MM.1S (cell line): ENCODE data around the gene OXER1.

Source experiments
- DNase-seq: peaks from one replicate; pipeline ENCODE4 v3.0.0-alpha.2; 2015
- H2AFZ ChIP-seq: fragments of 300-600 bp; sonication (generic); 2 replicates; pipeline ENCODE4 v1.6.0; 2016; ENCODE audit warnings: antibody characterized with exemption, low read length
- H3F3A ChIP-seq: fragments of 300-600 bp; sonication (generic); 2 replicates; pipeline ENCODE4 v1.6.1; 2016; ENCODE audit warnings: mild to moderate bottlenecking, antibody characterized with exemption, low read length, moderate library complexity, mixed read lengths; ENCODE audit not compliant: insufficient read depth
- H3K27ac ChIP-seq: fragments of 300-600 bp; sonication (generic); 2 replicates; pipeline ENCODE4 v1.5.1; 2016; ENCODE audit warnings: mild to moderate bottlenecking, low read length
- H3K27me3 ChIP-seq: fragments of 300-600 bp; sonication (generic); replicated peaks from 2 replicates; pipeline ENCODE4 v1.6.0; 2016; ENCODE audit warnings: low read length; ENCODE audit not compliant: insufficient read depth
- H3K36me3 ChIP-seq: fragments of 300-600 bp; sonication (generic); replicated peaks from 2 replicates; pipeline ENCODE4 v1.6.1; 2016; ENCODE audit warnings: mild to moderate bottlenecking, low read length, mixed read lengths; ENCODE audit not compliant: insufficient read depth
- H3K4me1 ChIP-seq: fragments of 300-600 bp; sonication (generic); 2 replicates; pipeline ENCODE4 v1.6.1; 2016; ENCODE audit warnings: low read length, mixed read lengths
- H3K4me2 ChIP-seq: fragments of 300-600 bp; sonication (generic); 2 replicates; pipeline ENCODE4 v1.6.0; 2016; ENCODE audit warnings: low read depth, low read length
- H3K4me3 ChIP-seq: fragments of 300-600 bp; sonication (generic); 2 replicates; pipeline ENCODE4 v1.5.1; 2016; ENCODE audit warnings: low read length, mixed read lengths
- H3K79me2 ChIP-seq: fragments of 300-600 bp; sonication (generic); 2 replicates; pipeline ENCODE4 v1.6.1; 2016; ENCODE audit warnings: mixed run types, low read length, mixed read lengths
- H3K9ac ChIP-seq: fragments of 300-600 bp; sonication (generic); 2 replicates; pipeline ENCODE4 v1.6.1; 2016; ENCODE audit warnings: low read length, mixed read lengths
- H3K9me2 ChIP-seq: fragments of 300-600 bp; sonication (generic); replicated peaks from 2 replicates; pipeline ENCODE4 v1.6.1; 2016; ENCODE audit warnings: mild to moderate bottlenecking, low read length, mixed read lengths; ENCODE audit not compliant: insufficient read depth
- H3K9me3 ChIP-seq: fragments of 300-600 bp; sonication (generic); replicated peaks from 2 replicates; pipeline ENCODE4 v1.6.1; 2016; ENCODE audit warnings: mild to moderate bottlenecking, low read length, mixed read lengths; ENCODE audit not compliant: insufficient read depth
- H4K20me1 ChIP-seq: fragments of 300-600 bp; sonication (generic); 2 replicates; pipeline ENCODE4 v1.6.1; 2016; ENCODE audit warnings: mild to moderate bottlenecking, low read length, moderate library complexity, mixed read lengths; ENCODE audit not compliant: insufficient read depth
- EZH2 ChIP-seq: fragments of 300-600 bp; sonication (generic); optimal IDR thresholded peaks from 2 replicates; pipeline ENCODE3; 2017; ENCODE audit warnings: low read depth, mild to moderate bottlenecking, antibody characterized with exemption, low read length, mixed read lengths
- EZH2phosphoT487 ChIP-seq: fragments of 300-600 bp; sonication (generic); IDR thresholded peaks from 2 replicates; pipeline ENCODE4 v1.6.1; 2018; ENCODE audit warnings: antibody characterized with exemption, low read length
- TF ChIP-seq, protein P1 (sequence below): fragments of 300-600 bp; sonication (generic); IDR thresholded peaks from 2 replicates; pipeline ENCODE4 v1.5.1; 2016; ENCODE audit warnings: antibody characterized with exemption, low read length, mixed read lengths

Gene OXER1

DNA sequence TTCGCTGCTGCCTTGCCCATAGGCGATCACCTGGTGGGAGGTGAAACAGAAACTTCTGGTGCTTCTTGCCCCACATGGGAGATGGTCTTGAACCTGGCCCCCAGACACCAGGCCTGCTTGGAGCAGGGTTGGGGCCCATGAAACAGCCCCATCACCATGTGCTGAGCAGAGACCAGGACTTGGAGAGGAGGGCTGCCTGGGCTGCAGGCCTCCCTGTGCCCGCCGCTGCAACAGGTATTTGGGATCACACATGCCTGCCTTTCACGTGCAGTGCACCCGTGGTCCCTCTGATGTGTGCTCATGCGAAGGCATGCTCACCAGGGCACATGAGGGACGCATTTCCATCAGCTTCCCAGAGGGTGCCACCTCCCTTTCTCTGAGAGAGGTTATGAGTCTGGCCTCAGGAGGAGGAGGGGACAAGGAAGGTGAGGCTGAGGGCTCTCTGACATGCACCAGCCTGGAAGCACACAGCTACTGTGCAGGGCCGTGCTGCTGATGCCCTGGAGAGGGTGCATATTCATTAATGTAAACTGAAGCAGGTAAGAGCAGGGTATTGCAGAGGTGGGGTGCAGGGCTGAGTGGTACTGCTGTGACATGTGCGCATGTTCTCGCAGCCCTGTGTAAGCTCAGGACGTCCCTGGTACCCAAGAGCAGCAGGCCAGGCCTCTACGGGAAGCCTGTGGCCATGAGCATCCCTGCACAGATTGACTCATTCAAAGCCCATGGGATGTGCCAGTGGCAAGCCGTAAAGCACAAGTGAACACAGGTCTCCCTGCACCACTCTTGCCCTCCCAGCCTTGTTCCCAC, 4.2 kb upstream of the OXER1 start:
- no peak overlapping the region for H3K27ac ChIP-seq
- no peak for DNase-seq
- no peaks in the 10 kb centered on the region for H3F3A ChIP-seq
- no peak overlapping the region for H2AFZ ChIP-seq
- no peaks in the 10 kb centered on the region for H3K4me1 ChIP-seq
- TF ChIP-seq, protein P1, sequence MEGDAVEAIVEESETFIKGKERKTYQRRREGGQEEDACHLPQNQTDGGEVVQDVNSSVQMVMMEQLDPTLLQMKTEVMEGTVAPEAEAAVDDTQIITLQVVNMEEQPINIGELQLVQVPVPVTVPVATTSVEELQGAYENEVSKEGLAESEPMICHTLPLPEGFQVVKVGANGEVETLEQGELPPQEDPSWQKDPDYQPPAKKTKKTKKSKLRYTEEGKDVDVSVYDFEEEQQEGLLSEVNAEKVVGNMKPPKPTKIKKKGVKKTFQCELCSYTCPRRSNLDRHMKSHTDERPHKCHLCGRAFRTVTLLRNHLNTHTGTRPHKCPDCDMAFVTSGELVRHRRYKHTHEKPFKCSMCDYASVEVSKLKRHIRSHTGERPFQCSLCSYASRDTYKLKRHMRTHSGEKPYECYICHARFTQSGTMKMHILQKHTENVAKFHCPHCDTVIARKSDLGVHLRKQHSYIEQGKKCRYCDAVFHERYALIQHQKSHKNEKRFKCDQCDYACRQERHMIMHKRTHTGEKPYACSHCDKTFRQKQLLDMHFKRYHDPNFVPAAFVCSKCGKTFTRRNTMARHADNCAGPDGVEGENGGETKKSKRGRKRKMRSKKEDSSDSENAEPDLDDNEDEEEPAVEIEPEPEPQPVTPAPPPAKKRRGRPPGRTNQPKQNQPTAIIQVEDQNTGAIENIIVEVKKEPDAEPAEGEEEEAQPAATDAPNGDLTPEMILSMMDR, result no peak
- TF ChIP-seq EZH2phosphoT487 (no peak), EZH2 (no peak)
- H3K9me2 ChIP-seq, result no peaks in the 10 kb centered on the region
- no peak overlapping the region for H3K9ac ChIP-seq
- H3K27me3 ChIP-seq, result no peaks in the 10 kb centered on the region
- H4K20me1 ChIP-seq, result no peaks in the 10 kb centered on the region
- no peaks in the 10 kb centered on the region for H3K9me3 ChIP-seq
- no peak overlapping the region for H3K4me3 ChIP-seq
- H3K4me2 ChIP-seq, result no peak overlapping the region
- H3K36me3 ChIP-seq, result no peaks in the 10 kb centered on the region
- H3K79me2 ChIP-seq, result no peaks in the 10 kb centered on the region

DNA sequence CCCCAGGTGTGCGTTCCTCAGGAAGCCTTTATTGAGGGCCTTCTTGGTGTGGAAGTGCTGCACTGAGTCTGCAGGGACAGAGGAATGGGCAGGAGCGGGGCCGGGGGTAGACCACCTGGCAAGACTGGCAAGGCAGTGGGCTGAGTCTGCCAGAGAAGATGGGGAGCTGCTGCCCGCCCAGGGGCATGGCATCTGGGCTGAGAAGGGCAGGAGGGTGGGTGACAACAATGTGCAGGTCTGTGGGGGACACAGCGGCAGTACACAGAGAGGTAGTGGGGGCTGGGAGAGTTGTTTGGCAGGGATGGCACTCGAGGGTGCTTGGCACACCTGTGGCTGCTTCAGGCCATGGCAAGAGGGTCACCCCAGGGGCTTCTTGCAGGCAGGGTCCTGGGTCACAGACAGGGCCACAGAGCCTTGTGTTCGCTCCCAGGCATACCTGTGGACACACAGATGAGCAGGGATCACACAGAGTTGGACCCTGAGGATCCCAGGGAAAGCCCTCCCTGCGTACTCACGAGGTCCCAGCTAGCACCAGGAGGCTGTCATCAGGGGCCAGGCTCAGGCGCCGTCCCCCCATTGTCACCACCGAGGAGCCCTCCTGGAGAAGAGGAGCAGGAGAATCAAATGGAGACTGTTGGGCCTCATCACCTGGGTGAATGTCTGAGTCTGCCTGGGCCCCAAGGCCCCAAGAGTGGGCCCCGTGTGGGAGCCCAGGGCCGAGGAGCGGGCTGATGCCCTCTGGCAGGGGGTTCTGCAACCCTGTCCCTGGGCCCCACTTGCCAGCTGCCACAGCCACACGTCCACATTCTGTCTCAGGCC, 3.4 kb upstream of the OXER1 start:
- no peak overlapping the region for H3K4me3 ChIP-seq
- TF ChIP-seq EZH2phosphoT487 (no peak), EZH2 (no peak)
- TF ChIP-seq, protein P1, result no peak

DNA sequence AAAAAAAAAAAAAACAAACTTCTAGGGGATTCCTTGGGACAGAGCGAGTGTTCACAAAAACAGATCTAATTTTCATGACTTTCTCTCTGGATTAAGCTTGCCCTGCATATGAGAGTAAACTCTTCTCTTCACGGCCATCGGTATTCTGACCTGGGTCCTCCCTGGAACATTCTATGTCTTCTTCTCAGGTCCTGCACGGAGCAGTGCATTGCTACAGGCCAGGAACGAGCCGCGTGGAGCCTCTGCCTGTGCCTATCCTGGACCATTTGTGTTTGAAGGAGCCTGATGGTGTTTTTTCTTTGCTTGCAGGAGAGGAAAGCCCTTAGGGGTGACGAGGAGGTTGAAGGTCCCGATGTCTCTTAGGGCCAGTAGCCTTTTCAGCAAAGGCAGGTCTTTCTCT, 1.8 kb upstream of the OXER1 start:
- Histone ChIP-seq H3K9ac (no peak overlapping the region), H3K27ac (no peak overlapping the region), H3K36me3 (no peaks in the 10 kb centered on the region), H3K9me2 (no peaks in the 10 kb centered on the region), H3K4me1 (no peaks in the 10 kb centered on the region), H2AFZ (no peak overlapping the region), H3K79me2 (no peaks in the 10 kb centered on the region), H3F3A (no peaks in the 10 kb centered on the region), H4K20me1 (no peaks in the 10 kb centered on the region), H3K27me3 (no peaks in the 10 kb centered on the region), H3K4me2 (no peak overlapping the region), H3K9me3 (no peaks in the 10 kb centered on the region), H3K4me3 (no peak overlapping the region)
- no peak for TF ChIP-seq EZH2
- no peak for DNase-seq

More for the DNA sequence above, 3.4 kb upstream of the OXER1 start:
- H3K4me1 ChIP-seq, result no peaks in the 10 kb centered on the region
- H3K36me3 ChIP-seq, result no peaks in the 10 kb centered on the region
- H3K9ac ChIP-seq, result no peak overlapping the region
- H4K20me1 ChIP-seq, result no peaks in the 10 kb centered on the region
- no peaks in the 10 kb centered on the region for H3K79me2 ChIP-seq
- DNase-seq, result no peak
- no peaks in the 10 kb centered on the region for H3K9me2 ChIP-seq
- H3K4me2 ChIP-seq, result no peak overlapping the region
- no peak overlapping the region for H3K27ac ChIP-seq
- no peak overlapping the region for H2AFZ ChIP-seq
- no peaks in the 10 kb centered on the region for H3K9me3 ChIP-seq
- H3K27me3 ChIP-seq, result no peaks in the 10 kb centered on the region
- H3F3A ChIP-seq, result no peaks in the 10 kb centered on the region
